IPS DF 6.9 (cell line): Measurements from ENCODE around the gene SHISA4.

Source experiments
- DNase-seq: peaks from one replicate; pipeline ENCODE4 v3.0.0-alpha.2; 2013; ENCODE audit warnings: low read depth, low spot score
- H3K27ac ChIP-seq: one replicate; pipeline ENCODE4 v1.5.1; 2013; ENCODE audit warnings: low read length, control low read depth
- H3K27me3 ChIP-seq: 2 replicates; pipeline ENCODE4 v1.6.1; 2013; ENCODE audit warnings: mild to moderate bottlenecking, low read length; ENCODE audit not compliant: control insufficient read depth, insufficient read depth
- H3K36me3 ChIP-seq: 2 replicates; pipeline ENCODE4 v1.6.1; 2013; ENCODE audit warnings: low read length; ENCODE audit not compliant: control insufficient read depth, insufficient read depth
- H3K4me1 ChIP-seq: 2 replicates; pipeline ENCODE4 v1.6.1; 2013; ENCODE audit warnings: low read length; ENCODE audit not compliant: control insufficient read depth, insufficient read depth
- H3K4me3 ChIP-seq: 2 replicates; pipeline ENCODE4 v1.5.1; 2013; ENCODE audit warnings: mild to moderate bottlenecking, low read length
- H3K9me3 ChIP-seq: 2 replicates; pipeline ENCODE4 v1.6.1; 2013; ENCODE audit warnings: low read length, inconsistent platforms; ENCODE audit not compliant: control insufficient read depth, insufficient read depth
- WGBS: extraction: QIAGEN DNeasy Blood & Tissue Kit; methylation state at CpG from one replicate; pipeline ENCODE4 v1.1.7; 2013; ENCODE audit warnings: mixed read lengths, missing lambda C conversion rate; ENCODE audit not compliant: insufficient read length, insufficient coverage; 5-methylcytosine and 5-hydroxymethylcytosine counted together

The SHISA4 gene

GRCh38 chr1:201880928-201881571, 7.6 kb upstream of the SHISA4 start:
- no peak for DNase-seq
- Histone ChIP-seq H3K36me3 (no peaks in the 10 kb centered on the region), H3K4me1 (peaks cover 3% of the 10 kb centered on the region), H3K9me3 (no peaks in the 10 kb centered on the region), H3K27ac (no peak overlapping the region), H3K4me3 (no peak overlapping the region), H3K27me3 (no peaks in the 10 kb centered on the region)
- WGBS = no CpG with 5 or more reads among the region's 6 CpGs

DNA sequence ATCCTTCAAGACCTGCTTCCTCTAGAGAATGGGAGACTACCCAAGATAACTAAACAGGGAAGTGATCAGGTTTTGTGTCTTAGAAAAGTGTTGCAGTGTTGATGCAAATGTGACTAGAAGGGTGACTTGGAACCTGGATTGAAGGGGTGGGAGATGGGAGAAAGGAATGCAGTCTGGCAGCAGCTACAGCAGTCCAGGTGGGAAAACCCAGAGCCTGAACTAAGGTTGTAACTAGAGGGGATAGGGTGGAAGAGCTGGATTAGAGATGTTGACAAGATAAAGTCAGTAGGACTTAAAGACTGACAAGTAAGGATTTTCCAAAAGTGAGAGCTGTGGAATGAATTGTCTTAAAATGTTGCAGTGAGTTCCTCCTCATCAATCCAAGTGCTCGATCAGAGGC, 7.1 kb upstream of the SHISA4 start:
- no peak for DNase-seq
- H3K27ac ChIP-seq = no peak overlapping the region
- H3K27me3 ChIP-seq = no peaks in the 10 kb centered on the region
- H3K36me3 ChIP-seq = no peaks in the 10 kb centered on the region
- peaks cover 3% of the 10 kb centered on the region for H3K4me1 ChIP-seq
- no peak overlapping the region for H3K4me3 ChIP-seq
- H3K9me3 ChIP-seq = no peaks in the 10 kb centered on the region
- WGBS = no CpG with 5 or more reads among the region's 1 CpG

DNA sequence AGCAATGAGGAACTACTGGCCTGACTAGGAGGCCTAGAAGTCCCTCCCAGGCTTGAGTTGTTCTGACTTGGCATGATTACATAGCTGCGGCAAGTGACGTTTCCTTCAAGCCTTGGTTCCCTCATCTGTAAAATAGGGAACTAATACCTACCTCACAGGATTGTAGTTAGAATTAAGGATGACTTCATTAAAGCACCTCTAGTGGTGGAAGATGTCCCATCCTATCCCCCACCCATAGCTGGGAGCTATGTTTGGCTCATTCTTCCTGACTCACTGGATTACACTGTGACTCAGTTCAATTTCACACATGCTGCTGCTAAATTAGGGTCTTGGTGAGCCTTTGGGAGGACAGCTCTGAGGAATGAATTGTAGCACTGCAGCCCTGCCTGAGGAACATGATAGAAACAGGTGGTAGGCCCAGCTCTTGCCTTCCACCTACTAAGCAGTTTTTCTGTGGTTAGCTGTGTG, 6.0 kb upstream of the SHISA4 start:
- no peak for DNase-seq
- WGBS = no CpG with 5 or more reads among the region's 2 CpGs
- Histone ChIP-seq H3K27me3 (no peaks in the 10 kb centered on the region), H3K27ac (no peak overlapping the region), H3K4me3 (no peak overlapping the region), H3K4me1 (peaks cover 3% of the 10 kb centered on the region), H3K36me3 (no peaks in the 10 kb centered on the region), H3K9me3 (no peaks in the 10 kb centered on the region)

DNA sequence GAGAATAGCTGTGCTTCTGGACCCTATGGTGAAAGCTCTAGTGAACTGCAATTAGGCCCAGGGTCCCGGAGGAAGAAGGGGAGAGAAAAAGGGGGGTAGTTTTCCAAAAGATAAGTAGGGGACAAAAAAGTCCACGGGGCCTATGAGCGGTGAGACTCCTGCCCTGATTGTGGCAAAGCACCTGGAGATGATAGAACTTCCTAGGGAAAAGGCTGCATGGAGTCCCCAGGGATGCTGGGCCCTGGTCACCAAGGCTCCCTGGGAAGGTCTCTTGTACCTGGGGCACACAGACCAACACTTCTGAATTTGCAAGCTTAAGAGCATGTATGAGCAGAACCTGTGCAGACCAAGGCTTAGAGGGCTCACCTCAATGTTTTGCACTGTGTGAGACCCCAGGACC, 5.4 kb upstream of the SHISA4 start:
- H3K4me3 ChIP-seq = no peak overlapping the region
- no CpG with 5 or more reads among the region's 3 CpGs for WGBS
- no peaks in the 10 kb centered on the region for H3K36me3 ChIP-seq
- H3K4me1 ChIP-seq = peaks cover 5% of the 10 kb centered on the region
- H3K27ac ChIP-seq = no peak overlapping the region
- no peaks in the 10 kb centered on the region for H3K27me3 ChIP-seq
- no peaks in the 10 kb centered on the region for H3K9me3 ChIP-seq
- DNase-seq = no peak

DNA sequence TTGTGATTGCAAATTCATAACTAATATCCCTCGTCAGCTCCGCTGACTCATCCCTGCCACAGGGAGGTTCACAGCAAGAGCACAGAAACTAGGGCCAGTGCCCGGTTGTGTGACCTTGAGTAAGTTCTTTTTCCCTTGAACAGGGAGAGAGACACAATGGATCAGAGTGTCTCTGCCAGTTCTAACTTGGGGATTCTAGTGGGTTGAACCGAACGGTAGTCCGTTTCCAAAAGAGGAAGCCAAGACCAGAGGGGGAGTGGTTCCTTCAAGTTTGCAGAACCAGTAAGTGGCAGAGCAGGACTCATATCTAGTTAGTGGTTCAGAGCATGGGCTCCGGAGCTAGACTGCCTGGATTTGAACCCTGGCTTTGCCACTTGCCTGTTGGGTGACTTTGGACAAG, 4.9 kb upstream of the SHISA4 start:
- Histone ChIP-seq H3K4me3 (no peak overlapping the region), H3K36me3 (no peaks in the 10 kb centered on the region), H3K9me3 (no peaks in the 10 kb centered on the region), H3K27ac (no peak overlapping the region), H3K27me3 (no peaks in the 10 kb centered on the region), H3K4me1 (peaks cover 7% of the 10 kb centered on the region)
- no peak for DNase-seq
- WGBS = no CpG with 5 or more reads among the region's 7 CpGs

- H3K27me3 ChIP-seq = no peaks in the 10 kb centered on the region
- no peak overlapping the region for H3K4me3 ChIP-seq
- H3K36me3 ChIP-seq = no peaks in the 10 kb centered on the region
- no peaks in the 10 kb centered on the region for H3K9me3 ChIP-seq
- peaks cover 8% of the 10 kb centered on the region for H3K4me1 ChIP-seq
- no peak for DNase-seq
- no peak overlapping the region for H3K27ac ChIP-seq
- no CpG with 5 or more reads among the region's 1 CpG for WGBS
These were observed 4.3 kb upstream of the SHISA4 start for GRCh38 chr1:201884425-201884824.

GRCh38 chr1:201885531-201886075, 3.1 kb upstream of the SHISA4 start:
- Histone ChIP-seq H3K9me3 (no peaks in the 10 kb centered on the region), H3K27ac (no peak overlapping the region), H3K4me3 (no peak overlapping the region), H3K27me3 (no peaks in the 10 kb centered on the region), H3K36me3 (no peaks in the 10 kb centered on the region), H3K4me1 (peaks cover 9% of the 10 kb centered on the region)
- no CpG with 5 or more reads among the region's 6 CpGs for WGBS
- no peak for DNase-seq

DNA sequence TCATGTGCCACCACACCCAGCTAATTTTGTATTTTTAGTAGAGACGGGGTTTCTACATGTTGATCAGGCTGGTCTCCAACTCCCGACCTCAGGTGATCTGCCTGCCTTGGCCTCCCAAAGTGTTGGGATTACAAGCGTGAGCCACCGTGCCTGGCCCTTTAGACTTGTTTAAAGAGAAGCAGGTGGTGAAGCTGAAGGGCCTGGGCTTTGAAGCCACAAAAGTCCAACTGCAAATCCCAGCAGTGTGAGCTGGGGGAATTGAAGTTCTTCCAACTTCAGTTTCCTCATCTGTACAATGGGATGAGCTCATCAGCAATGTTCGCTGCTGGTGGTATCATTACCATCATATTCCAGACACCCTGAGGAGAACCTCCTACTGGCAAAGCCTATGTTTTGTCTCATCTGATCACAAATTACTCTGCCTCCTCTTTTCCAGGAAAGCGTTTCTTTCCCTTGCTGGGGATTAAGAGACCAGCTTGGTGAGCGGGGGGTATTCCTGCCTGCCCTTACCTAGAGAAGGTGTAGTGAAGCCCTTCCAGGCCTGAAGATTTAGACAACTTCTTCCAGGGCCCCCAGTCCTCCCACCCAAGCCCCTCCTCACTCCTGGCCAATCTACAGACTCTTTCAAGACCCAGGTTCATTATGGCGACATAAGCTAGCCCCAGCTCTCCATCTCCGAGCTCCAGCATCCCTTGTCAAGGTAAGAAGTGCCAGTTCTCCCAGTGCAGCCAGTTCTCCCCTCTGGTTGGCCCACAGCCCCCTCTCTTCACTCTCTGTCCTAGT, 2.4 kb upstream of the SHISA4 start:
- Histone ChIP-seq H3K36me3 (no peaks in the 10 kb centered on the region), H3K27me3 (no peaks in the 10 kb centered on the region), H3K27ac (no peak overlapping the region), H3K4me1 (peaks cover 9% of the 10 kb centered on the region), H3K4me3 (no peak overlapping the region), H3K9me3 (no peaks in the 10 kb centered on the region)
- no peak for DNase-seq
- no CpG with 5 or more reads among the region's 9 CpGs for WGBS

DNA sequence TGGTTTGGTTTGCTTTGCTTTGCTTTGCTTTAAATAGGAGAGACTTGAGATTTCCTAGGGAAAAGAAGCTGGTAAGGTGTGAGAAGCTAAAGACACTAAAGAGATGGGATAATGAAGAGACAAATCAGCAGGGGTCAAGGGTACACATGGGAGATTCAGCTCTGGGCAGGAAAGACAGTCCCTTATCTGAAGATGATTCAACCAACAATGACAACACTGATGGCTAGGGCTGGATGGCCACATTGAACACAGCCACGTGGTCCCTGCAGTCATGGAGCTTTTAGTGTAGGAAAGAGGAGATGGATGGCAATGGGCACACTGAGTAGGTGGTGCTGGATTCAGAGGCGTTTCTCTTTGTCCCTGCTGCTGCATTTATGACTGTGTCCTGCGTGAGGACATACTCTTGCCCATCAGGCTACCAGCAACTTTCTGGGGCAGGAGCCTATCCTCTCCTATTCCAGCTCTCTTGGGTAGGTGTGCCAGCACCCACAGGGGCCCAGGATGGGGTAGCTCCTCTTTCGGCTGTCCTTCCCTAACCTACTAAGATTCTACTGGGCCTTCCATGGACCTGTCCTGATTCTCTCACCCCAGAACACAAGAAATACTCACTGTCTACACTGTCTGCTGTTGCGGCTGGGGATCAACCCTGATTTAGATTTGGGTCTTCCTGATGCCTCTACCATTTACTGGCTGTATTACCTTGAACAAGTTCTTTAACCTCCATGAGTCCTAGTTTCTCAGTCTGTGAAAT, 1.4 kb upstream of the SHISA4 start:
- H3K27ac ChIP-seq = no peak overlapping the region
- H3K27me3 ChIP-seq = no peaks in the 10 kb centered on the region
- no CpG with 5 or more reads among the region's 5 CpGs for WGBS
- DNase-seq = no peak
- H3K4me1 ChIP-seq = peaks cover 9% of the 10 kb centered on the region
- no peaks in the 10 kb centered on the region for H3K36me3 ChIP-seq
- no peaks in the 10 kb centered on the region for H3K9me3 ChIP-seq
- no peak overlapping the region for H3K4me3 ChIP-seq
